ENCODE measurements around the gene GALNT2. TPM values are rescaled to one million over a fixed set of nuclear protein-coding genes. Genes with fewer than 3 reads are reported as not detected.

Gene GALNT2
- total and polyA plus RNA-seq, 9 of the 15 experiments (the other 6 are each of a cell fraction or from before 2014, with no cell fraction given): 1.6 to 106 (median 51.9) TPM

DNA sequence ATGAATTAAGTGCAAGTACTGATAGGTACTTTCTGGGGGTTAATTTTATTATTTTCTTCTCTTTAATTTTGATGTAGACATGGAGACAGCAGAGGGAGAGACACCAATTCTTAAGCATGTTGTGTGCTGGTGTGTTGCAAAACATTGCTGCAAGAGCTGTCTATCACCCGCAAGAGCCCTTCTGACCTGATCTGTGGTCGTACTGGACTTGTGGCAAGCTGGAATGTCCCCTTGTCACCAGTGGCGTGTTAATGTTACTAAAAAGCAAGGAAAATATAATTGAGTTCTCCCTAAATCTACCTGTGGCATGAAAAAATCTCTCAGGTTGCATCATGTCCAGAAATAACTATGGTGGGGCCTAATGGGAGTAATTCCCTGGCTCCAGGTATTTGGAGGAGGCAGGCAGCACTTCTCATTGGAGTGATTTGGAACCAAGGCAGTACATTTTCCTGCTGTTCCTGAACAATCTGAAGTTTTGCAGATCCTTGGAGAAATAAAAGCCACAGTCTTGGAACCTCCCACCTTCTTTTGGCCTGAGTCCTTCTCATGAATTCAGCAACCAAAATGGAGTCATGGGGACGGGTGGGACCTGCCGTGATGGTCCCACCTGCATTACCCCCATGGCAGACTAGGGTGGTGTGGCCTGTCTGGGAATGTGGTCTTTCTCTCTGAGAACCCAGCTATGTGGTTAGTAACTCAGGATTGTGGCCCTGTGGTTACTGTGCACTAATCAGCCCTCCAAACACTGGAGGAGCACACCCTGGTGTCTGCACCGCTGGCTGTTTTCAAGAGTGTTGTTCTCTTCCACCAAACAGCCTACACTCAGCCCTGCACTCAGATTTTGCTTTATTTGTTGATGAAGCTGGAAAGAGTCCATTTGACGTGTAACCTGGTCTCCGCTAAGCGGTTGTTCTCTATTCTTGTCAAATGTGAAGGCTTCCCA, 57.4 kb downstream of the GALNT2 start (continued):
- TF ChIP-seq FOXJ3 (CRISPR knock-in tag; IDR thresholded peaks at IDR 0.05) (no peak), ILF3 (IDR thresholded peaks at IDR 0.05; ENCODE audit: borderline replicate concordance) (no peak), THRAP3 (IDR thresholded peaks at IDR 0.05; ENCODE audit: borderline replicate concordance) (no peak), GATAD2B (IDR thresholded peaks at IDR 0.05; ENCODE audit: borderline replicate concordance) (no peak), CHCHD3 (CRISPR knock-in tag; IDR thresholded peaks at IDR 0.05) (no peak), SMARCA5 (IDR thresholded peaks at IDR 0.05) (no peak), RFX7 (CRISPR knock-in tag; IDR thresholded peaks at IDR 0.05) (no peak), CBFA2T3 (IDR thresholded peaks at IDR 0.05) (no peak), CAMTA2 (CRISPR knock-in tag; conservative IDR thresholded peaks at IDR 0.05) (no peak), IRF2 (CRISPR knock-in tag; IDR thresholded peaks at IDR 0.05) (no peak), NFRKB (IDR thresholded peaks at IDR 0.05; ENCODE audit: low read depth) (no peak), ELF2 (CRISPR knock-in tag; IDR thresholded peaks at IDR 0.05) (no peak), CC2D1A (IDR thresholded peaks at IDR 0.05) (no peak), SMAD3 (CRISPR knock-in tag; conservative IDR thresholded peaks at IDR 0.05) (no peak), ESRRA (IDR thresholded peaks at IDR 0.05; ENCODE audit: borderline replicate concordance, low read depth) (no peak; the same call in 1 of the 2 replicates), TEAD4 (IDR thresholded peaks at IDR 0.05; ENCODE audit: low read length) (no peak; the same call in 1 of the 2 replicates), TEAD4 (CRISPR knock-in tag; IDR thresholded peaks at IDR 0.05; ENCODE audit: borderline replicate concordance) (no peak), KDM4B (IDR thresholded peaks at IDR 0.05; ENCODE audit: borderline replicate concordance in 2 of 2, low read depth in 1 of 2) (no peak), NRF1 (conservative IDR thresholded peaks at IDR 0.05 in 1 of 2, IDR thresholded peaks at IDR 0.05 in 1 of 2) (no peak), GABPB1 (CRISPR knock-in tag; IDR thresholded peaks at IDR 0.05) (no peak)
- TF ChIP-seq, protein P1, sequence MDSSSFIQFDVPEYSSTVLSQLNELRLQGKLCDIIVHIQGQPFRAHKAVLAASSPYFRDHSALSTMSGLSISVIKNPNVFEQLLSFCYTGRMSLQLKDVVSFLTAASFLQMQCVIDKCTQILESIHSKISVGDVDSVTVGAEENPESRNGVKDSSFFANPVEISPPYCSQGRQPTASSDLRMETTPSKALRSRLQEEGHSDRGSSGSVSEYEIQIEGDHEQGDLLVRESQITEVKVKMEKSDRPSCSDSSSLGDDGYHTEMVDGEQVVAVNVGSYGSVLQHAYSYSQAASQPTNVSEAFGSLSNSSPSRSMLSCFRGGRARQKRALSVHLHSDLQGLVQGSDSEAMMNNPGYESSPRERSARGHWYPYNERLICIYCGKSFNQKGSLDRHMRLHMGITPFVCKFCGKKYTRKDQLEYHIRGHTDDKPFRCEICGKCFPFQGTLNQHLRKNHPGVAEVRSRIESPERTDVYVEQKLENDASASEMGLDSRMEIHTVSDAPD (CRISPR knock-in tag; IDR thresholded peaks at IDR 0.05): no peak
- TF ChIP-seq, protein P2, sequence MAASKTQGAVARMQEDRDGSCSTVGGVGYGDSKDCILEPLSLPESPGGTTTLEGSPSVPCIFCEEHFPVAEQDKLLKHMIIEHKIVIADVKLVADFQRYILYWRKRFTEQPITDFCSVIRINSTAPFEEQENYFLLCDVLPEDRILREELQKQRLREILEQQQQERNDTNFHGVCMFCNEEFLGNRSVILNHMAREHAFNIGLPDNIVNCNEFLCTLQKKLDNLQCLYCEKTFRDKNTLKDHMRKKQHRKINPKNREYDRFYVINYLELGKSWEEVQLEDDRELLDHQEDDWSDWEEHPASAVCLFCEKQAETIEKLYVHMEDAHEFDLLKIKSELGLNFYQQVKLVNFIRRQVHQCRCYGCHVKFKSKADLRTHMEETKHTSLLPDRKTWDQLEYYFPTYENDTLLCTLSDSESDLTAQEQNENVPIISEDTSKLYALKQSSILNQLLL (CRISPR knock-in tag; IDR thresholded peaks at IDR 0.05; ENCODE audit: borderline replicate concordance): no peak
- TF ChIP-seq, protein P3, sequence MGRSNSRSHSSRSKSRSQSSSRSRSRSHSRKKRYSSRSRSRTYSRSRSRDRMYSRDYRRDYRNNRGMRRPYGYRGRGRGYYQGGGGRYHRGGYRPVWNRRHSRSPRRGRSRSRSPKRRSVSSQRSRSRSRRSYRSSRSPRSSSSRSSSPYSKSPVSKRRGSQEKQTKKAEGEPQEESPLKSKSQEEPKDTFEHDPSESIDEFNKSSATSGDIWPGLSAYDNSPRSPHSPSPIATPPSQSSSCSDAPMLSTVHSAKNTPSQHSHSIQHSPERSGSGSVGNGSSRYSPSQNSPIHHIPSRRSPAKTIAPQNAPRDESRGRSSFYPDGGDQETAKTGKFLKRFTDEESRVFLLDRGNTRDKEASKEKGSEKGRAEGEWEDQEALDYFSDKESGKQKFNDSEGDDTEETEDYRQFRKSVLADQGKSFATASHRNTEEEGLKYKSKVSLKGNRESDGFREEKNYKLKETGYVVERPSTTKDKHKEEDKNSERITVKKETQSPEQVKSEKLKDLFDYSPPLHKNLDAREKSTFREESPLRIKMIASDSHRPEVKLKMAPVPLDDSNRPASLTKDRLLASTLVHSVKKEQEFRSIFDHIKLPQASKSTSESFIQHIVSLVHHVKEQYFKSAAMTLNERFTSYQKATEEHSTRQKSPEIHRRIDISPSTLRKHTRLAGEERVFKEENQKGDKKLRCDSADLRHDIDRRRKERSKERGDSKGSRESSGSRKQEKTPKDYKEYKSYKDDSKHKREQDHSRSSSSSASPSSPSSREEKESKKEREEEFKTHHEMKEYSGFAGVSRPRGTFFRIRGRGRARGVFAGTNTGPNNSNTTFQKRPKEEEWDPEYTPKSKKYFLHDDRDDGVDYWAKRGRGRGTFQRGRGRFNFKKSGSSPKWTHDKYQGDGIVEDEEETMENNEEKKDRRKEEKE (IDR thresholded peaks at IDR 0.05; ENCODE audit: borderline replicate concordance in 1 of 2, control insufficient read depth in 1 of 2, low read depth in 2 of 2, low read length in 1 of 2): no peak

Data from K562 (cell line).